Renal pelvis (tissue), 4 donors: Measurements from ENCODE around the gene IRF2BPL. TPM values are rescaled to one million over a fixed set of nuclear protein-coding genes. Genes with fewer than 3 reads are reported as not detected.

Experiments used
- DNase-seq: peaks from one replicate; pipeline ENCODE4 v3.0.0-alpha.2; 2013
- polyA plus RNA-seq, 3 donors: library from polyadenylated mRNA; unstranded; fragments of 120-200 nt; gene quantifications; one replicate each; pipeline ENCODE4 v1.2.1, GENCODE V29; 2013; ENCODE audit not compliant: insufficient read length in 3 of 3

IRF2BPL gene
- polyA plus RNA-seq, 3 donors = 43.2 to 62.1 (median 50.6) TPM

DNA sequence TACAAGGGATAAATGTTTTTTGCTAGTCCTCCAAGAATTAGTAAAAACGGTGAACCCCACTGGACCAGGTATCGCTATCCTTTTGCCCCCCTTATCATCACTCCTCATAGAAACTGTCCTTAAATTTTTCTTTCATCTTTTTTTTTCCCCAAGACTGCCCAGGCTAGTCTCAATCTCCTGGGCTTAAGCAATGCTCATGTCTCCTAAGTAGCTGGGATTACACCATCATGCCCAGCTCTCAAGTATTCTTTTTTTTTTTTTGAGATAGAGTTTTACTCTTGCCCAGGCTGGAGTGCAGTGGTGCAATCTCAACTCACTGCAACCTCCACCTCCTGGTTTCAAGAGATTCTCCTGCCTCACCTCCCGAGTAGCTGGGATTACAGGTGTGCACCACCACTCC, 9.7 kb downstream of the IRF2BPL start:
- no peak for DNase-seq

DNA sequence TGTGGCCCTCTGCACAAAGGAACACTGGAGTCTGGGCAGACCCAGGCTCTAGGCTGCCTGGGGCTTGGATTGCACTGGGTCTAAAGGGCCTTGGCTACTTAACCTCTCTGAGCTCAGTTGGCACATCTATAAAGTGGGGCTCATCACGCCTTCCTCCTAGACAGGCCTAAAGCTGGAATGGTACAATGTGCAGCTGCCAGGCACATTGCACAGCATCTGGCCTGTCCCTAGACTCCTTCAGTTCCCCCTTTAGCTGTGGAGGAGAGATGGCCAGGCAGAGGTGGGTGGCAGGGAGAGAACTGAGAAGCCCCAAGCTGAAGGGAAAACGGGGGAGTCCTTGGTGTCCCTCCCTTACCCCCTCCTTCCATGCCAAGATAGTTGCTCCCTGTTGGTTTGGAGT, 10.8 kb downstream of the IRF2BPL start:
- DNase-seq = no peak

DNA sequence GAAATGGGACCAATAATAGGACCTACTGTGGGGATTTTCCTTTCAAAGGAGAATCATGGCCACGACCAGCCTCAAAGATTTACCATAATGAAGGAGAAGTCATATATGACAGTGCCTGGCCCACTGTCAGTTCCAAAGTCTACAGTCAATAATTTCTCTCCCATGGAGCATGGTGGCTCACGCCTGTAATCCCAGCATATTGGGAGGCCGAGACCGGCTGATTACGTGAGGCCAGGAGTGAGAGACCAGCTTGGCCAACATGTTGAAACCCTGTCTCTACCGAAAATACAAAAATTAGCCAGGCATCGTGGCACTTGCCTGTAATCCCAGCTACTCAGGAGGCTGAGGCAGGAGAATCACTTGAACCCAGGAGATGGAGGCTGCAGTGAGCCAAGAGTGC, 13.8 kb downstream of the IRF2BPL start:
- DNase-seq = no peak

DNA sequence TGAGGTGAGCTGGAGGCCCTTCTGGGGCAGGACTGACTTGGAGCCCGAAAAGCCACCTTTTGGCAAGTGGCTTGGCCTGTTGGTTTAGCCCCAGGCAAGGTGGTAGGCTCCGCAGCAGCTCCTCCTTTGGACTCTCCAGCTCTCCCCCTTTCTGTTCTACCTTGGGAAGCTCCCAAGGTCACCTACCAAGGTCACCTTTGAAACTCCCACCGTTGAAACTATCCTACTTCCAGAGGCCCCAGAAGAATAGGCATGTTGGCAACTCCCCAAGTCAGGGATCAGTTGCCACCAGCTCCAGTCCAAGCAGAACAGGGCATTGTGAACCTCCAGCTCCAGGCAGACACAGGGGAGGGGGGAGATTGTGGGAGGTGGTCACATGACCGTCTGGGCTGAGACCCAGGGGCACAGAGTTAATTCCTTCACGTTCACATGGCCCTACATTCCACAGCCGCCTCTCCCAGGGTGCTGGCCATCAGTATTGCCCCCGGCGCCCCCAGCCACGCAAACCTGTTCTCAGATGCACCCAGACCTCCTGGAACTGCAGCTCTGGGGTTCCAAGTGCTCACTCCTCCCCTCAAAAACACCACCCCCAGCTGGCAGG, 14.4 kb downstream of the IRF2BPL start:
- DNase-seq = peak; percentile 91

DNA sequence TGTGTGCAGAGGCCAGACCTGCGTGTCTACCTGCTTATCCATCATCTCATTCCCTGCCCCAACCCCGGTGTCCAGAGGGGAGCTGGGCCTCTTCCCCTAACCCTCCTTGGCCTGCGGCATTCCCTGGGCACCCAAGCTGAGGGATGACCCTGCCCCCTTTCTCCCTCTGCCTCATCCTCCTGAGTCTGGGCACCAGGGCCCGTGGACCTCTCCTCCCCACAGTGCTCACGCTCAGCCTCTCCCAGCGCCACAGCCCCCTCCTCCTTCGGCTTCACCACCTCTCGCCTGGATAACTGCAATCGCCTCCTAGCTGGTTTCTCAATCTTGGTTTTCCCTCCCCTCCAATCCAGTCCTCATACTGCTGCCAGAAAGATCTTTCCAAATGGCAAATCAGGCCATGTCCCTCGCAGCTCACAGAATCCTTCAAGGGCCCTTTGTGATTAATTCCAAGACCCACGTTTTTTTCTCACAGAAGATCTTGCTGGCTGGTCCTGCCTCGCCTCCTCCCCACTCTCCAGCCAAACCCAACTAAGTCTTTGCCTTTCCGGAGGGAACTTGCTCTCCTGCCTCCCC, 16.2 kb downstream of the IRF2BPL start:
- DNase-seq = no peak

DNA sequence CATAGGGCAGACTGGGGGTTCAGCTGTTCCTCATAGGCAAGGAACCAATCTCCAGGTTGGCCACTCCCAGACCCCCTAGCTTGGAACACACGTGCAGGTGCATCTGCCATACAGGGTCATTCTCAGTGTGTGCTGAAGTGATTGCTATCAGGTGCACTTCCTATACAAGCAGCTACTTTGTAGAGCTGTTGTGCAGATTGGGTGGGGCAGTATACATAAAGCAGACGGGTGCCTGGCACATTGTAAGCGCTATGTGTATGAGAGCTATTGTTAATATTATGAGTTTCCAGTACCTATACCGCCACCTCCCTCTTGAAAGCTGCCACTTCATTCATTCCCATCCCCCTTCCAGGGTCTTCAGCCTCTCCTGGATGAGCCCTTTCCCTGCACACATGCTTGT, 17.3 kb downstream of the IRF2BPL start:
- no peak for DNase-seq

DNA sequence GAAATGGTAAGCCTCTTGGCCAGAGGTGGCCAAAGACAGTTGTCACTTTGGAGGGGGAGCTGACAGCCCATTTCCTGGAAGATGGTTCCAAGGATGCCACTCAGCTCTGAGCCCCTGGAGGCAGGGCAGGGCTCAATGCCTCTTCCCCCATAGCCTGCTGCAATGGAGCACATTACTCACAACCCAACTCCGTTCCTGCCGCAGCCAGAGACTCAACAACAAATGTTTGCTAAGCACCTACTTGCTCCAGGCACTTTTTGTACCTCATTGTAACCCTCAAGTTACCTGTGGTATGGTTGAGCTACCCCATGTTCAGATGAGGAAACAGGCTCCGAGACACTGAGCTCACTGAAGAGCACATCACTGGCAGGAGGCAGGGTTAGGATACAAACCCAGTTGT, 19.5 kb downstream of the IRF2BPL start:
- DNase-seq = no peak

DNA sequence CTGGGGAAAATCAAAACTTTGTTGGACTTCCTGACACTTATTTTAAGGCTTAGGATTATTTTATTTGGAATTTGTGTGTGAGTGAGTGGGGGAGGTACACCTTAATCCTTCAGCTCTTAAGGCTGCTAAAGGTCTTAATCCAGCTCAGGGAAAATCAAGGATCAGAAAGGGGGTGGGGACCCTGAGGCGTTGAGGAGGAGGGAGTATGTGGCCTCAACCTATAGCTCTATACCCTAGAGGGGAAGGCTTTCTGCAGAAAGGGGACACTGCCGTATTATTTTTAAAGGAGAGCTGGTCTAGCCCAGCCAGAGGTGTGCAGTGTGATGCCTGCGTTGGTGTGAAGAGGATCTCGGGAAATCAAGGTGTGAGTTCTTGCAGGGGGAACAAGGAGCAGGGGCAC, 20.0 kb downstream of the IRF2BPL start:
- DNase-seq = no peak

DNA sequence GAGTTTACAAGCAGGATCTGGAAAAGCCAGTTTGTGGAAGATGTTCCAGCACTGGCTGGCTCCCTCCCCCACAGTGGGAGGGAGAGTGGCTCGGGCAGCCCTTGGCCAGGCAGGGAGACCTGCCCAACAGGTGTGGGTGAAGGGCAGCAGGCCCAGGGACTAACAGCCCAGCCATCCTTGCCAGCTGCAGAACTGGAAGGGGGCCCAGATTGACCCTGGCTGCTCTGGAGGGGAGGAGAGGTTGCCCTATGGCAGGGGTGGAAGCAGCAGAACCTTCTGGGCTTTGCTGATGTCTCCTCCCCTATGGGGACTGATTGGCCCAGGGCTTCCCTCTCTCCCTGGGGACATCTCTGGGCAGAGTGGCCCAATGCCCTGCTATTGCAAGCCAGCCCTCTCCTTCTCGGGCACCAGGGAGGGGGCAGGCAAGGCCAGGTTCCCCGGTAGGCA, 20.5 kb downstream of the IRF2BPL start:
- no peak for DNase-seq

DNA sequence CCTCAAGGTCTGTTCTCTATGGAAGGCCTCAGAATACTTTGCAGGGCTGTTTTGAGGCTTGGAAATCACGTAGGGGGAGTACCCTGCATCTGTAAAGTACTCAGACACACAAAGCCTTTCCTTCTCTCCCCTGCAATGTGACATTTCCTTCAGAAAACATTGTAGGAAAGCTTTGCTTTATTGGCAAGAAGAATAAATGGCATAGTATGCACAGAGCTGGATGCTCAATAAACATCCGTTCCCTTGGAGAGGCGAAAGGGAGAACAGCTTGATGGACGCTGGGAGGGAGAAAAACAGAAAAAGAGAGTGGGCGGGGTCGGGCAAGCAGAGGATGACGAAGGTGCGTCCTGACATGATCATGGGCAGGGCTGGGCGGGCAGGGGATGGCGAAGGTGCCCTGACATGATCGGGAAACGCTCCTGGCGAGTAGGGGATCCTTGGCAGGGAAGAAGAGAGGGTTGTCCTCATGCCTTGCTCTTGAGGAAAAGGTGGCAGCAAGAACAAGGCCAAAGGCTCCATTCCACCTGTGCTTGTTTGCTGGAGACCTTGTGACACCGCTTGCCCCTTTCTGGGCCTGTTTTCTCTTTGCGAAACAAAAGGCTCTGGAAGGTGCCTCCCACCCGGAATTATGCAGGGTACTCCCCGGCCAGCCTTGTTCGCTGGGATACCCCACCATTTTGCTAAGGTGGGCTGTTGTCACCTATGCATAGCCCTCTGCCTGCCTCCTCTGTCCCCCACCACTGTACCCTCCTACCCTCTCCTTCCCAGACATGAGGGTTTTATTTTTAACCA, 21.1 kb downstream of the IRF2BPL start:
- no peak for DNase-seq

DNA sequence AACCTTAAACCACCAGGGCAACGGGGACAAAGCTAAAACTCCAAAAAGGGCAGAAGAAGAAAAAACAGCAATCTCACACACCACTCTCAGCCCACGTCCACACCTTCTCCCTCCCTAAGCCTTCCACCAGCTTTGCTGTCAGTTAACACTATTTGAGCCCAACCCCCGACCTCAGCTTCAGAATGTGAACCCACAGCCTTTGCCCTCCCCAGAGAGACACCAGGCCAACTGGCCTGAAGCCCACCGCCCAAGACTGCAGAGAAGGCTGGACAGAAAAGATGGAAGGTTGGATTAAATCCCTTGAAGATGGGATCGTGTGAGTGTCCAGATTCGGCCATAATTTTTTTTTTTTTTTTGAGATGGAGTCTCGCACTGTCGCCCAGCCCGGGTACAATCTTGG, 22.4 kb downstream of the IRF2BPL start:
- DNase-seq = no peak

DNA sequence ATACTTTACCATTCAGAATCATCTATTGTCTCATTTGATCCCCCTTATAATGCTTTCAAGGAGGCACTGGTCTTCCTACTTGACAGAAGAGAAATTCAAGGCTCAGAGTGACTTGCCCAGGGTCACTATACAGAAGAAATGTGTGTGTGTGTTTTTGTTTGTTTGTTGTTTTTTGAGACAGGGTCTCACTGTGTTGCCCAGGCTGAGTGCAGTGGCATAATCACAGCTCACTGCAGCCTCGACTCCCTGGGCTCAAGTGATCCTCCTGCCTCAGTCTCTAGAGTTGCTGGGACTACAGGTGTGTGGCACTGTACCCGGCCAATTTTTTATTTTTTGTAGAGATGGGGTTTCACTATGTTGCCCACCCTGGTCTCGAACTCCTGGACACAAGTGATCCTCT, 22.9 kb downstream of the IRF2BPL start:
- DNase-seq = no peak

DNA sequence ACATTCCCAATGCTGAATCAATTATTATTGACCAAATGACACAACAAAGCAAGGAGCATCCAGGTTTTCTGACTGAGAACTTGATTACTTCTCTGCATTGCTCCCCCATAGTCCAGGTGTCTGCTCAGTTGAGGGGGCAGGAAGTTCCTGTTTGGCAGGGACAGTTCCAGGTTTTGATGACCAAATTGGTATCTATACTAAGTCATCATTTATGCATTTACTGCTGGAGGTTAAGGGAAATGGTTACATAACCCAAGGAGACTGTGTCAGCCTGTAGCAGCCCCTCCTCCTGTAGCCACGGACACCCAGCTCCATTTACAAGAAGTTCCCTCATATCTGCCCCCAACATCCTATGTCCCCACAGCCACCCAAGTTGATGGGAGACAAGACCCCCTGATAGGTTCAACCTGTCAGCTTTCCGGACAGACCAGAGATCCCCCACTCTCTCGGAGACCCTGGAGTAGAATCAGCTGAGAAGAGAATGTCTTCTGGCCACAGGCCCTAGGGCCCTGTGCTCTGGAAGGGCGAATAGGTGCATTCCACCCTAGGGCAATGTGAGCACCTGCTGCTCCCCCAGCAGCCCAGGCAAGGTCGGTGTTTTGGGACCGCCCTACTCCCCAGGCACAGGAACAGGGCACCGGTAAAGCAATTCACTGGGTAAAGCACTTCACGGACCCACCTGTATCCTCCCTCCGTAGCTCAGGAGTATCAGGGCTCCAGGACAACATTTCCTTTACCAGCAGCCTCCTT, 23.6 kb downstream of the IRF2BPL start:
- DNase-seq = no peak

DNA sequence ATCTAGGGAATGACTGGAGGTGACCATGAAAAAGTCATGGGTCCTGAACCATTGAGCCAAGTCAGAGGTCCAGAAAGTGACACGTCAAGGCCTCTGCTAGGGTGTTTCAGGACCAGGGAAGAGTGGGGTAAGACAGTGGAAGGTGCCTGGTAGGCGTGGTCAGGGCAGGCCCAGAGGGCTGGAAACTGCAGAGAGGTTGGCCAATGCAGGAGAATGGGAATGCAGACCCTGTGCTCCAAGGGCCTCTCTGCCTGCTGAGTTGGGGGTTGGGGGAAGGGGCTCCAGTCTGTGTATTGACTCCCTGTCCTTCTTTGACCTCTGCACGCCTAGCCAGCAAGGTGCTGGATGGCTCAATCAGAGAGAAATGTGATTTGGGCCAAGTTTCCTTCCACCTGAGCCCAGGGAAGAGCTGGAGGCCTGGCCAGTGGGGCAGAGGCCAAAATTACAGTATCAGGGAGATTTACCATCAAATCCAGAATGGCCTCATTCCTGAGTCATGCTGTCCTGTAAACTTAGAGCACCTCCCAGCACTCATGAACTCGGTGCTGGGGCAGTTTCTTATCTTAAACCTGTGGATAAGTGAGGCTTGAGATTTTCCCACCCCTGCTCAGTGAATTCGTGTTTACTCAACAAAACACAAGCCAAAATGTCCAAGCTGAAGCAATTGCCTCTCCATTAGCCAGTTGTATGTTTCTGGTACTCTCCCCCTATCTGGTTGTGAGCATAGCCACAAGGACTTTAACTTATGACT, 24.4 kb downstream of the IRF2BPL start:
- no peak for DNase-seq

DNA sequence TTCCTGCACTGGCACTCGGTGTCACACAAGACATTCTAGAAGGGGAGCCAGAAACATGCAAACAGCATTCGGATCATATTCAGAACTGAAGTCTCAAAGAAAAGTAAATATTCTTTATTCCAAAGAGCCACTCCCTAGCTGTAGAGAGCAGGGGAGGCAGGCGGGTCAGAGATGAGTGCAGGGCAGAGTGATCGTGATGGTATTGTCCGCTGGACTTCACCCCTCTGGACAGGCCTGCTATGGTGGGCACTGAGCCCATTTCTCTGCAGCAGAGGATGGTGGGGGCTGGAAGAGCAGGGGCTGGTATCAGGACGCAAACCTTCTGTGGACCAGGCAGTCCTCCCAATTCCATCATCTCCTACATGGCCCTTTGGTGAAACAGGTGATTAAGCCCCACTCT, 25.6 kb downstream of the IRF2BPL start:
- no peak for DNase-seq

DNA sequence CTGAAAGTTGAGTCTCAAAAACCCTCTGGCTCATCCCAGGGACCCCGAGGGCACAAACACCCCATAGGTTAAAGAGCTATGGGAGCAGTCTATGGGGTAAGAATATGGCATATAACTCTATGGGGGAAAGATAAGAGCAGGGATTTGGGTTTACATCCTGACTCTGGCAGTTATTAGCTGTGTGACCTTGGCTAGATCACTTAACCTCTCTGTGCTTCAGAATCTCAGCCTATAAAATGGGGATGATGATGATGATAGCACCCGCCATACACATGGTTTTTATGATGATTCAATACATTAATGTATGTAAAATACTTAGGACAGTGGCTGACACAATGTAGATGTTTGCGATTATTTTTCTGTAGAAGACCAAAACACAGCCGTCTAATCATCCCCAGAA, 26.2 kb downstream of the IRF2BPL start:
- DNase-seq = no peak

DNA sequence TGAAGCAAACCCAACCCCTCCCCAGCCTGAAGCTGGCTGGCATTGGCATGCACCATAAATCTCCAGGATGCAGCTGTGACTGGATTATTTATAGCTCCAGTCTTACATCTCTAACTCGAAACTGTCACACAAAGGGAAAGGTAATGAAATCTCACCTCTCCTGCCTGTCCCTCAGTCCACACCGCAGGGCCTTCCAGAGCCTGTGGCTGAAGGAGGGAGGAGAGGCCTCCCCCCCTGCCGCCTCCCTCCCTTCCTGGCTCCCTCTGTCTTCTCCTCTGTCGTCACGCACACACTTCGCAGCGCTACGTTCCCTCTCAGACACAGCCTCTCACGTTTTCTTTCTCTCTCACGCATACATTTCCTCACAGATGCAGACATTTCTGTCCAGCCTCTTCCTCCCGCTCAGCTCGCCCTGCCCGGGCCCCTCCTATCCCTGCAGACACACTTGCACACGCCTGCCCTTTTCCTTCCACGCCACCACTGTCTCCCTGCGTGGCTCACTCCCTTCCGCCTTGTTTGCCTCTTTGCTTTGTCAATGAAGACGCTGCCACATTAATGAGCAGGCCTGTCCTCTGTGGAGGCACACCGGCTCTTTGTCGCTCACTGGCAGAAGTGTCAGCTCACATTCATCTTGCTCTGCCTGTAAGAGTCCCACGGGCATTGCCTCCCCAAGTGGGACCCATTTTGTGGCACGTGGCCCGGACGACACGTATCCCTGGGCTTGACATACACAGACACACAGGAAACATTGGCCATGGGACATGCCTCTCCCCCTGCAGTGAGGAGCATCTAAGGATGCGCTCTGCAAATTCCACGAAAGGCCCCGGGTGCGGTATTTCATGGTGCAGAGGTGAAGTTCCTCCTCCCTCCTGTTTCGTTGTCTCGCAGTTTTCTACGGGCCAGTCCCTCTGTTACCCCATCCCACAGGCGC, 27.9 kb downstream of the IRF2BPL start:
- peak; percentile 84 for DNase-seq

DNA sequence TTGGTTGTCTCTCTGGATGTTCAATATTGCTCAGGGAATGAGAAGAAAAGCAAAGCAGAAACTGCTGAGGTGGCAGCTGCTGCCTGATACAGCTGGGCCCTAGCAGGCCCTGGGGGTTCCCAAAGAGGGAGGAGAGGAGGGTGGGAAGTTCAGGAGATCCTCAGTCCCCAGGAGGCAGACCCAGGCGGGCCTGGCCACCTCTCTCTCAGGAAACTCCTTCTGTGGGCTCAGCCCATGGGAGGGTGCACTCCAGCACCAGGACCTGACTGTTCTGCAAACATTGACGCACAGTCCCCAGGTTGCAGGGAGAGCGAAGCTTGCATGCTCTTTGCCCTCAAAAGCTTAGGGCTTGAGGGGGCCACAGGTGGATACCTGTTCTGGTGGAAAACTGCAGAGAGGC, 29.6 kb downstream of the IRF2BPL start:
- no peak for DNase-seq

DNA sequence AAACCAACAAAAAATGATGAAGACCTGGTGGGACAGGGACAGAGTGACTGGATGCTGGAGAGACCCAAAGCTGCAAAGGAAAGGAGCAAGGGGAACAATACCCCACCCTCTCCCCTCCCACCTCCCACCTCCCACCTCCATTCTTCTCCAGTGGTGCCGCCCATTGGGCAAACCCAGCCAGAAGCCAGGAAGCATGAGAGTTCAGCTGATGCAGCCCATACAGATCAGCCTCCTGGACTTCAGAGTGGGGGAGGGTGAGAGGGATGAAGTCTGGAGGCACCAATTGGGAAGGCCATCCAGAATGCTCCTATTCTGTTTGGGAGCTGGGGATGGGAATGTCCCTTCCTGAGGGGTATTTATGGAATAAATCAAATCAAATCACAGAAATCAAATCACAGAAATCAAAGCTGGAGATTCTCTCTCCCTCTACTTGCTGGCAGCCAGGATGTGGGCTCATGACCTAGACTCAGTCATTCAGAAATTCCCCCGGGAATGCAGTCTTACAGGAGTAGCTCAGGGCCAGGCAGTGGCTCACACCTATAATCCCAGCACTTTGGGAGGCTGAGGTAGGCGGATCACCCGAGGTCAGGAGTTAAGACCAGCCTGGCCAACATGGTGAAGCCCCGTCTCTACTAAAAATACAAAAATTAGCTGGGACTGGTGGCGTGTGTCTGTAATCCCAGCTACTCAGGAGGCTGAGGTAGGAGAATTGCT, 31.1 kb downstream of the IRF2BPL start:
- DNase-seq = no peak

DNA sequence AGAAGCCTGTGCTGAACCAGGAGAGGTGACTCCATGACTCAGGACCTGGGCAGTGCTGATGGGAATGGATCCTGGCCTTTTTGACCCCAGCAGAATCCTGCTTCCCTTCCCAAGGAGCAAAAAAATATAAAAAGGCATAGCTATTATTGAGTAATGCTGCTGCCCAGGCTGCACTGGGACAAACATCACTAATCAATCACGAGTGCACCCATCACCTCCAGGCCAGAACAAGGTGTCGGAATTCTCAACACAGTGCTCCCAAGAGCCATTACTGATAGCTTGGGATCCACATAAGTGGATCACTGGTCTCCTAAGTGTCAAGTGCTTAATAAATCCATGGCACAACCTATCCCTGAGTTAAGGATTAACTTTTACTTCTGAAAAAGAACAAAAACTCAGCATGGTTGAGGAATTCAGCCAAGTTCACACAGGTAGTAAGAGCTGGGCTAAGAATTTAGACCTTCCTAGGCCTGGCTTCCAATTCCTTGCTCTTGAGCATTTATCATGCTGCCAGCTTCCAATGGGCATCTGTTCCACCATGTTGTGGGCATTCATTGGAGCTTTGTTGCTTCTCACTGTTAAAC, 31.9 kb downstream of the IRF2BPL start:
- DNase-seq = no peak
